ENCODE data around the gene LIPC.

DNA sequence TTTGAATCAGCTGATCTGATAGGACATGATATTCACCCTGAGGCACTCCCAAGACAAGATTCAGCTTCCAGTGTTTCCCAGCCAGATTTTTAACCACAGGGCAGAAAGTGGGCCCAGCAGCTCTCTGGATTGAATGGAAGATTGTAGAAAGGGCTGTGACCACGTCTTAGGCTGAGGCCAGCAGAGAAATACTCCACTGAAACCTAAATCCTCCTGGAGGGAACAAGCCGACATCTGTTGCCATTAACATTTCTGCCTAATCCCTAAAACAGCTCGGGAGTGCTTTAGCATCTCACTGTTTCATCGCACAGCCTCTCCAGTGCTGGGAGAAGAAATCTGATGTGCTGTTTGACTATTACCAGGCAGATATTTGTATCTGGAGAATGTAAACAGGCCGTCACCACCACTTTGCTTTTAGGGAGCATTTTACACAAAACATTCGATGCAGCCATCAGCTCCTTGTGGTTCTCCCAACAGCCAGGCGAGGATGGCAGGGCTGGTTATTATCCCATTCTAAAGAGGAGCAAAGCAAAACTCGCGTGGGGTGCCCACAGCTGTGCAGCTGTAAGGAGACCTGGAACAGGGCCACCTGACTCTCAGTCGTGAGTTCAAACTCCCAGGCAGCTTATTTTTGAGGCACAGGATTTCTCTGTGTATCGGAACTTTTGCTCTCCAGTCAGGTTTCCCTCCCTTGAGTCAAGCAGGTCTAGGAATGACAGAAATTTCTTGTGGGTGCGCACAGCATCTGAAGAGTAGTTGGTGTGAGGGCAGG, 117.4 kb downstream of the LIPC start:
- TF ChIP-seq, protein P1, sequence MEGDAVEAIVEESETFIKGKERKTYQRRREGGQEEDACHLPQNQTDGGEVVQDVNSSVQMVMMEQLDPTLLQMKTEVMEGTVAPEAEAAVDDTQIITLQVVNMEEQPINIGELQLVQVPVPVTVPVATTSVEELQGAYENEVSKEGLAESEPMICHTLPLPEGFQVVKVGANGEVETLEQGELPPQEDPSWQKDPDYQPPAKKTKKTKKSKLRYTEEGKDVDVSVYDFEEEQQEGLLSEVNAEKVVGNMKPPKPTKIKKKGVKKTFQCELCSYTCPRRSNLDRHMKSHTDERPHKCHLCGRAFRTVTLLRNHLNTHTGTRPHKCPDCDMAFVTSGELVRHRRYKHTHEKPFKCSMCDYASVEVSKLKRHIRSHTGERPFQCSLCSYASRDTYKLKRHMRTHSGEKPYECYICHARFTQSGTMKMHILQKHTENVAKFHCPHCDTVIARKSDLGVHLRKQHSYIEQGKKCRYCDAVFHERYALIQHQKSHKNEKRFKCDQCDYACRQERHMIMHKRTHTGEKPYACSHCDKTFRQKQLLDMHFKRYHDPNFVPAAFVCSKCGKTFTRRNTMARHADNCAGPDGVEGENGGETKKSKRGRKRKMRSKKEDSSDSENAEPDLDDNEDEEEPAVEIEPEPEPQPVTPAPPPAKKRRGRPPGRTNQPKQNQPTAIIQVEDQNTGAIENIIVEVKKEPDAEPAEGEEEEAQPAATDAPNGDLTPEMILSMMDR (IDR thresholded peaks at IDR 0.05): no peak
- TF ChIP-seq POLR2AphosphoS5 (IDR thresholded peaks at IDR 0.05): peak in 1 of 3 donors; percentile 19
- no peak for TF ChIP-seq EP300 (IDR thresholded peaks at IDR 0.05; ENCODE audit: low read depth)
- no peak for TF ChIP-seq POLR2A (IDR thresholded peaks at IDR 0.05)
